Cardiac fibroblast (primary cell): ENCODE results near the gene CTXN3.

Experiments used
- DNase-seq, 2 donors: peaks; one replicate each; pipeline versions ENCODE4 v3.0.0 to v3.0.0-alpha.2; 2010; ENCODE audit warnings: low read depth in 2 of 2
- H3K4me3 ChIP-seq, 2 donors: replicated peaks in 1 of 2; 1 replicate in 1 of 2; 2 replicates in 1 of 2; pipeline ENCODE4 v1.5.1; 2011; ENCODE audit warnings: low read depth in 2 of 2, low read length in 2 of 2, mild to moderate bottlenecking in 2 of 2, moderate library complexity in 1 of 2
- CTCF ChIP-seq: IDR thresholded peaks from one replicate; pipeline ENCODE4 v1.5.1; 2011; ENCODE audit warnings: low read depth, mild to moderate bottlenecking, low read length, inconsistent platforms

CTXN3 gene

GRCh38 chr5:127649018-127649439, at the start of gene CTXN3:
Gene CTXN3, plus strand, starts transcription at chr5:127649082. Its CDS starts 8,440 bp downstream, at chr5:127657522.
- no peak for DNase-seq
- H3K4me3 ChIP-seq: no peak within 1 kb of the TSS
- no peak for TF ChIP-seq CTCF

- no peak for DNase-seq
- no peak for TF ChIP-seq CTCF
Measured at GRCh38 chr5:127599320-127599719, 49.6 kb upstream of the CTXN3 start.

GRCh38 chr5:127599847-127600246, 49.0 kb upstream of the CTXN3 start:
- H3K4me3 ChIP-seq: no peak overlapping the region
- no peak for TF ChIP-seq CTCF
- no peak for DNase-seq

More at GRCh38 chr5:127599320-127599719, 49.6 kb upstream of the CTXN3 start:
- no peak overlapping the region for H3K4me3 ChIP-seq

- H3K4me3 ChIP-seq: no peak overlapping the region
- TF ChIP-seq CTCF: no peak
- DNase-seq: no peak
Measured at GRCh38 chr5:127601111-127601510, 47.8 kb upstream of the CTXN3 start.

- TF ChIP-seq CTCF: no peak
- no peak for DNase-seq
- H3K4me3 ChIP-seq: no peak overlapping the region
Measured at GRCh38 chr5:127601601-127602000, 47.3 kb upstream of the CTXN3 start.

GRCh38 chr5:127602481-127602880, 46.4 kb upstream of the CTXN3 start:
- no peak overlapping the region for H3K4me3 ChIP-seq
- TF ChIP-seq CTCF: no peak
- no peak for DNase-seq
